Fibroblast of skin of right quadriceps (primary cell): ENCODE measurements around the gene ENTPD8.
A peak's percentile ranks its signal among the peaks of the same experiment; 100 is the strongest.

Experiments
- DNase-seq: peaks from one replicate; pipeline ENCODE4 v3.0.0-alpha.2; 2013

ENTPD8 gene

DNA sequence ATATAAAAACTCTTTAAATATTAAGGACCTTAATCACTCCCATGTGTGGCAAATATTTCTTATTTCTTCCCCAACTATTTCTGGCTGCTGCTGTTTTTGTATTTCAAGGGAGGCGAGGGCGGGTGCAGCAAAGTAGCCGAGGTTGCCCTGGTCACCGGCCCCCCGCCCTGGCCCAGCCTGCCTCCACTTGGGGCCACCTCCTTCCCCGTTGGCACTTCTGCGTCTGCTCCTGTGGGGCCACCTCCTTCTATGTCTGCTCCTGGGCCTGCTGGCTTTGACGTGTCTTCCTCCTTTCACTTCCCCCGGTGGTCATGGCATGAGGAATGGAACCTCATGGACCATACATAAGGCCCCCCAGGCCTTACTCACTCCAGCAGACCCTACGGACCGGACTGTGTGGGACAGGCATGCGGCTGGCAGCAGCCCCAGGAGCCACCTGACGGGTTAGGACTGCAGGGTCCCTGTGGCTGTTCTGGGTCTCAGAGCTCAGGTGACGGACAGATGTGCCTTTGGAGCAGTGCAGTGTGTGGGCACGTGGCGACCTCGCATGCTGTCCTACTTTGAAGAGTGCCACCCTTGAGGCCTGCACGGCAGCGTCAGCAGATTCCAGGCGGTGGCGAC is 5.8 kb upstream of the ENTPD8 start:
- DNase-seq, result peak; percentile 25

DNA sequence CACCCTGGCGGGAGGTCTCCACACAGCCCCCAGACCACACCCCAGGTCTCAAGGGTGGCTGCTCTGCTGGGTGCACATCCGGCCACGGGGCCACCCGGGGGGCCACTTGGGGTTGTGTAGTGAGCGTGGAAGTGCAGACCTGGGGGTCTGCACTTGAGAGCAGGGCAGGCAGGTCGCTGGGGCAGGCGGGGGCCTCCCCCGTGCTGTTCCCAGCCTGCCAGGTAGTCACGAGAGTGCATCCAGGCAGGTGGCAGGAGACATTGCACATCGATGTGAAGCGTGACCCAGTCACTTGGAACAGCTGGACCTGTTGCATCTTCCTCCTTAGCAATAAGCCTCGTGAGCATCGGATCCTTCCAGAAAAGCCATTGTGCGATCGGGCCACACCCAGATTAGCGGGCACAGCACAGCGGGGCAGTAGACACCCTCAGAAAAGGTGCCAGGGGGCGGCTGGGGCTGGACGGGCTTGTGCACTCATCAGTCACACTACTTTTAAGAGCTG is 4.8 kb upstream of the ENTPD8 start:
- no peak for DNase-seq

DNA sequence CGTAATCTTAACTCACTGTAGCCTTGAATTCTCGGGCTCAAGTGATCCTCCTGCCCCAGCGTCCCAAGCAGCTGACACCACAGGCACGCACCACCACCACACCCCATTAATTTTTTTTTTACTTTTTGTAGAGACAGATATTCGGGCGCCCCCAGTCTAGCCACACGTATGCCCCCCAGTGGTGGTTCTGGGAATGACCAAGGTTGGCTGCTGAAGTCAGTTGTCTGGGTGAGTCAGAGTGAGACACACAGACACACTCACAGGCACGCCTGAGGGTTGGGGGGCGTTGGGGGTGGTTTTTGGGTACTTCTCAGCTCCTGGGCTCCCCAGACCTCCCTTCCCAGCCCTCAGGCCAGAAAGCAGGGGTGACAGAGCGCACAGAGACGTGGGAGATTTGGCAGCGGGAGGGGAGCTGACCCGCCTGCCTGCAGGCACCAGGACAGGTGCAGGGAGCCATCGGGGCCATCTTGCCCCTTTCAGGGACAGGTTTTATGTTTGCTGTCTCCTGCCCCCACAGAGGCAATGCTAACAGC is 4.2 kb upstream of the ENTPD8 start:
- peak; percentile 69 for DNase-seq

DNA sequence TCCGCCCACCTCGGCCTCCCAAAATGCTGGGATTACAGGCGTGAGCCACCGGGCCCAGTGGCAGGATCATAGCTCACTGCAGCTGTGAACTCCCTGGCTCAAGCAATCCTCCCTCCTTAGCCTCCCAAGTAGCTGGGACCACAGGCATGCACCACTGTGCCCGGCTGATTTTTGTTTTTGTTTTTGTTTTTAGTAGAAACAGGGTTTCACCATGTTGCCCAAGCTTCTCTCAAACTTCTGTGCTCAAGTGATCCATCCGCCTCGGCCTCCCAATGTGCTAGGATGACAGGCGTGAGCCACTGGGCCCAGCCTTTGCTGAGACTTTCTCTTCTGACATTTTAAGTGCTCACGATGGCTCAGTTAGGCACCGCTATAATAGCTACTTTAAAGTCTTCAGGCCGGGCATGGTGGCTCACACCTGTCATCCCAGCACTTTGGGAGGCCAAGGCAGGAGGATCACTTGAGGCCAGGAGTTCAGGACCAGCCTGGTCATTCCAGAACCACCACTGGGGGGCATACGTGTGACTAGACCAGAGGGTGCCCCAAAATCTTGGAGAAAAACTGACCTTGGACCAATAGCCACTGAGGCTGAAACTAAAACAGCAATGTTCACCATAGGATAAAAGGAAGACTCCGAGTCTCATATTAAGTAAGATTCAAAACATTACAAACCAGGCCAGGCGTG is 3.1 kb upstream of the ENTPD8 start:
- no peak for DNase-seq

DNA sequence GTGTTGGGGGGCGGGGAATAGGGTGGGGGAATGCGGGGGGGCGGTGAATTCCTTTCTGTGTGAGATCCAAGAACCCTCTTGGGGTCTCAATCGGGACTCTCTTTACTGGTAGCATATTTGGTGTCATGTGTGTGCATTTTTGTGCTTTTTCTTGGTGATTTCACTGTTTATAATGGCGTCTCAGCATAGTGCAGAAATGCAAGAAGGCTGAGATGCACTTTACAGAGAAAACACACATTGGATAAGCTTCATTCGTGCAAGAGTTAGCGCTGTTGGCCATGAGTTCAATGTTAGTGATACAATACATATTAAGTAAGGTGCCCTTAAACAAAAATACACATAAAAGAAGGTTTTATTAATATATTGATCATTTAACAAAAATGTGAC is 771 bp upstream of the ENTPD8 start:
- no peak for DNase-seq

DNA sequence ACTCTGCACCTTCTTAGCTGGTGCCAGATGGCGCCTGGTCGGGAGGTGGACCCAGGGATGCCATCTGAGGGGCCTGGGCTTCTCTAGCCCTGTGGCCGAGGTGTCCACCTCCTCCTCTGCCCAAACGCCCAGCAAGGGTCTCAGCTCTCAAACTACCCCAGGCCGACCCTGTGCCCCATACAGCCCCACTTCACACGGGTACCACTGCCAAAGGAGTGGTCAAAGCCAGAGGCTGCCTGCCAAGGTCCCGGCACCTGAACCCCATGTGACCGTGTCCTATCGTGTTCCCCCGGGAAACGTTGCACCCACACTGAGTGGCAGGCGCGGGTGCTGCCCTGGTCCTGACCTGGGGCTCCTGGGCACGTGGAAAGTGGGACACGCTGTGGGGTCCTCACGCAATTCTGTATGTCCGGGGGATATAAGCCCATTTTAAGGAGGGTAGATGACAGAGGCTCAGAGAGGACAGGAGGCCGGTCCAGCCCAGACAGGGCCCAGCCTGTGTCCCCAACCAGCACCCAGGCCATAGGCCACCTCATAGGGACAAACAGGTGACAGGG is 1.9 kb downstream of the ENTPD8 start:
- no peak for DNase-seq

DNA sequence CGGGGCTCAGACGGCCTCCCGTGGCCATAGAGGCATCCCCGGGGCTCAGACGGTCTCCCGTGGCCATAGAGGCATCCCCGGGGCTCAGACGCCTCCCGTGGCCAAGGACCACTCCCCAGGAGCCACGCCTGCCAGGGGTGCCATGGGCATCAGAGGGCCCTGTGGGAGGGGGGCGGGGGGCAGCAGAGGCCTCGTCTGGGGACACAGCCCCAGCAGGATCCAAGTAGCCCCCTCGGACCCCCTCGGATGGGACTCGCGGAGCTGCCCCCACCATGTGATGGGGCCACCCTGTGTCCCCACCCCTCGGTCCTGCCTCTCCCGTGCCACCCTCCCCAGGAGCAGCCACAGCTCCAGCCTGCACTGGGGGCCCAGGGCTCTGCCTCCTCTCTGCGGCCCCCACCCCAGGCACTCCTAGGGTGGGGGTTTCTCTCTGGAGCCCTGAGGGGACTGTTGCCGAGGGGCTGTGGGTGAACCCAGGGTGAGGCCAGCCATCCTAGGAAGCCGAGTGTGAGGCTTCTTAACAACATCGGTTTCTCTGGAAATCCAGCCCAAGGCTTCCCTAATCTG is 2.5 kb downstream of the ENTPD8 start:
- no peak for DNase-seq

DNA sequence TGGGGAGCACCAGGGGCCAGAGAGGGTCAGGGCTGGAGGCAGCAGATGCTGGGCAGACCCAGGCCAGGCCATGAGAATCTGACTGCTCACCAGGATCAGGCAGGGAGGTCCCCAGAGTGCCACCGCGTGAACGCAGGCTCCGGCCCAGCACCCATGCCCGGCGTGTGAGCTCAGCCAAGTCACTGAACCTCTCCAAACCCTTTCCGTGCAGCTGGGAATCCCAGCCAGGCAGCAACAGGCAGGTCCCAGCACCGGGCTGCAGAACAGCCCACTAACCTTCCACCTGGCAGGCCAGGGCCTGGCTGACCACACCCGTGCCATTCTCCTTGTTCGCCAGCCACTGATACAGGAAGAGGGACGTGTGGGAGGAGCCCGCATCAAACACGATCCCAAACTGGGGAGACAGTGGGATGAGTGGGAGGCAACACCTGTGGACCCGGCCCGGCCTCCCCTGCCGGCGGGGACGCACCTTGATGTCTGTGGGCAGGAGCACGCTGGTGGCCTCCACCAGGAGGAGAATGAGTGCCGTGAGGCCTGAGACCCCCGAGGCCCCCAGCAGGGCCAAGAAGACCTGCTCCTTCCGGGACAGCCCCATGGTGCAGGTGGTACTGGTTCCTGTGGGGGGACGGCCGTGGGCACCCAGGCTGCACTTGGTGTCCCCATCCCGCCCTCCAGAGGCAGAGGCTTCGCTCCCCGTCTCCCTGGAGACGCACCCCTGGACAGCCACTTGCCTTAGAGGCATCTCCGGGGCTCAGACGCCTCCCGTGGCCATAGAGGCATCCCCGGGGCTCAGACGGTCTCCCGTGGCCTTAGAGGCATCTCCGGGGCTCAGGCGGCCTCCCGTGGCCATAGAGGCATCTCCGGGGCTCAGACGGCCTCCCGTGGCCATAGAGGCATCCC is 3.2 kb downstream of the ENTPD8 start:
- no peak for DNase-seq

DNA sequence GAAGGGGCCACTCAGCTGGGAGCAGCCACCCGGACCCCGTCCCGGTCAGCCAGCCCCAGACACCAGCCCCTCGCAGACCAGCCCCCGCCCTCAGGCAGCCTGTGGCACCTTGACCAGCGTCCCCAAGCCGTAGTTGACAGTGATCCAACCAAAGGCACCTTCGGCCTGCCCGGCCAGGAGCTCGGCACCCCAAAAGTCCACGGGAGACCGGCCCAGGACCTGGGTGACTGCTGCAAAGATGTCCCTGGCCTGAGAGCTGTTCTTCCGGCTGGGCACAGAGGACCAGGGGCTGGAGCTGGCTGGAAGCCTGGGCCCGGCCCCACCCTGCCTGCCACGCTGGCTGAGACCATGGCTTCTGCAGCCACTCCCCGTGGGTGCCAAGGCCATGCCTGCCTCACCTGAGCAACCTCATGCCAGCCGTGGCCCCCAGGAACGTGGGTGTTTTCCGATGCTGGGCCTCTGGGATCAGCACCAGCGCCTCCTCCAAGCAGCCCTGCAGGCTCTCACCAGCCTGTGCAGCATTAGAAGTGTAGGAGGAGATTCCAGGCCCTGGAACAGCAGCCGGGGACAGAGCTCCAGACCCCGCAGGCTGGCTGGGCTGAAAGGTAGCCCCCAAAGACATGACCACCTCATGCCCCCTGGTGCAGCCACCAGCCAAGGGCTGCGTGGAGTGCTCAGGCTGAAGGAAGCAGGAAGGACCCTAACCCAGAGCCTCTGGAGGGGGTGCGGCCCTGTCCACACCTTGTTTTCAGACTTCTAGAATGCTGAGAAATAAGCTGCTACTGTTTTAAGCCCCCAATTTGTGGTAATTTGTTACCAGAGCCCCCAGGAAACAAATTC is 4.2 kb downstream of the ENTPD8 start:
- DNase-seq, result no peak

DNA sequence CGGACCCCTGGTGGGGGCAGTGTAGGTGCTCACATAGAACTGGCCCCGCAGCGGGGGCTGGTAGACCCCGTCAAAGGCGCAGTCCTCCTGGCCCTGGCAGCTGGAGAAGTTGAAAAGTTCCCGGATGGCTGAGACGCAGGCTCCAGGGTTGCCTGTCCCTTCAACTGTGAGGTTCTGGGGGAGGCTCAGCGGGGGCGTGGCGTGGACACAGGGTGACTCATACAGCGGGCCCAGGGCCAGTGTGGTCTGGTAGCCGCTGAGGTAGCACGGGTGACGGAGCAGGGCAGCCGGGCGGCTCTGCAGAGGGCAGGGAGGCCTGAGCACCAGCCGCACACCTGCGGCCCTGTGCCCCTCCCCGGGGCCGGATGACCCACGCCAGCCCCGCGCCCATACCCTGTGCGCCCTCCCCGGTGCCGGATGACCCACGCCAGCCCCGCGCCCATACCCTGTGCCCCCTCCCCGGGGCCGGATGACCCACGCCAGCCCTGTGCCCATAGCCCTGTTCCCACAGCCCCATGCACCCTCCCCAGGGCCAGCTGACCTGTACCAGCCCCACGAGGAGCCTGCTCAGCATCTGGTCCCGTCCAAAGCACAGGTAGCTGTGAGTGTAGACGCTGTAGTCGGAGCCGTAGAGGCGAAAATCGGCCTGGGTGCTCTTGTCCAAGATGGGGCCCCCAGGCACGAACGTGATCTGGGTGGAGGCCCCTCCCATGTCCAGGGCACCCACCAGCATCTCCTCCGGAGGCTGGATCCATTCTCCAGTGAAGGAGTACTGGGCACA is 5.0 kb downstream of the ENTPD8 start:
- no peak for DNase-seq

DNA sequence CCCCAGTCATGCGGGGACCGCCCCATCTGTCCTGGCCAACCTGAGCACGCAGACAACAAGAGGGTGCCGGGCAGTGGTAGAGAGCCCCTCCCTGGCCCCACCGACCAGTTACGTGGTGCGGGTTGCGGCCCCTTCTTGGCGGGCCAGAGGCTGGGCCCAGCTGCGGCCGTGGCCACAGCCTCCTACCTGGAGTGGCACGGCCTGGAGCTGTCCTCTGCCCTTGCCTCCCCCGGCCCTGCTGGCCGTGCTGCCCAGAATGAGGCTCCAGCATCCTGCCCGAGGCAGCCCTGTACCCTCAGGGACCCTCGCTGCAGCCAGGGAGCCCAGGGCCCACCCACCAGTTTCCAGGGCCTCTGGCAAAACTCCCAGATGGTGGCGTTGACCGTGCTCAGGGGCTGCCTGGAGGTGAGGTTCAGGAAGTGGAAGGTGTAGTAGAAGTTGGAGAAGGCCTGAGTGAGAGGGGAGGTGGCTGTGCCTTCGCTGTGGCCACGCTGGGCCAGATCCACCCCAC is 5.7 kb downstream of the ENTPD8 start:
- DNase-seq, result no peak

DNA sequence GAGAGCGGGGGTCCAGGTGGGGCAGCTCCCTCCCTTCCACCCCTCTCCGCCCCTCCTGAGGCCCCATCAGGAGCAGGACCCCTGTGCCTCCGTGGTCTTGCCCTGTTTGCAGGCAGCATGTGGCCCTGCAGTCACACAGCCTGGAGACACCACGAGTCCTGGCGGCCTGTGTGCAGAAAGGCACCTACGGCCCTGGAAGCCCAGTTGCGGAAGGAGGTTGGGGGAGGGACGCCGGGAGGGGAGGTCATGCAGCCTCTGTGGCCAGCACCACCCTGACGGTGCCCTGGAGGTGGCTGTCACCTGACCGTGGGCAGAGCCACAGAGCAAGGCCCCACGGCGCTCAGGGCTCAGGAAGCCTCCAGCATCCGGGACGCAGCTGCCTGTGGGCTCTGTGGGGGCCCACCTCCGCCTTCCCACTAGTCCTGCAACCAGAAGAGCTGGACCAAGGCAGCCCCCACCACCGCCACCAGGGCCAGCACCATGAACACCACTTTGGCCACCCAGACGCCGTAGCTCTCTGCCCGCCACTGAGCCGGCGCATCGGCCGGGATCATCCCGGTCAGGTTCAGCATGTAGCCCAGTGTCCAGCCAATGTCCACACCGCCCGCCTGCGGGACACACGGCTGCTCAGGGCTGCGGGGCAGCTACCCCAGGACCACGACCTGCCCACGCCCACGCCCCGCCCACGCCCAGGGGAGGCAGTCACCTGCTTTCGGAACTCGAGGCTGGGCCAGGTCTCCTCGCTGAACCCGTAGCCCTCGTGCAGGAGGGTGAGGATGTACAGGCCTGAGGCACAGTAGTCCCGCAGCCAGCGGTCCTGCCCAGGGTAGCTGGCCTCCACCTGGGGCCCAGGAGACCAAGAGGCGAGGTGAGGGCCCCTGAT is 6.4 kb downstream of the ENTPD8 start:
- DNase-seq, result no peak

DNA sequence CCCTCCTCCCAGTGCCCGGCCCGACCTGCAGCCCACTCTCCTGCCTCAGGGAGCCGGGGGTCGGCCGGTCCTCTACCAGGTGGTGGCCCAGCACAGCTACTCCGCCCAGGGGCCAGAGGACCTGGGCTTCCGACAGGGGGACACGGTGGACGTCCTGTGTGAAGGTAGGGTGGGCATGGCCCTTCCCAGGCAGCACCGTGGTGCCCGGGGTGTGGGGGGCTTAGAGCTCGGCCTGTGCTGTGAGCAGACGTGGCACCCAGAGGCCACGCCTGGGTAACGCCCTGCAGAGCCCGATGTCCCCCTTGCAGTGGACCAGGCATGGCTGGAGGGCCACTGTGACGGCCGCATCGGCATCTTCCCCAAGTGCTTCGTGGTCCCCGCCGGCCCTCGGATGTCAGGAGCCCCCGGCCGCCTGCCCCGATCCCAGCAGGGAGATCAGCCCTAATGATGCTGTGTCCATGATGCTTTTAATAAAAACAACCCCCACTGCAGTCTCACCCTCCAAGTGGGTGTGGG is 7.2 kb downstream of the ENTPD8 start:
- no peak for DNase-seq

DNA sequence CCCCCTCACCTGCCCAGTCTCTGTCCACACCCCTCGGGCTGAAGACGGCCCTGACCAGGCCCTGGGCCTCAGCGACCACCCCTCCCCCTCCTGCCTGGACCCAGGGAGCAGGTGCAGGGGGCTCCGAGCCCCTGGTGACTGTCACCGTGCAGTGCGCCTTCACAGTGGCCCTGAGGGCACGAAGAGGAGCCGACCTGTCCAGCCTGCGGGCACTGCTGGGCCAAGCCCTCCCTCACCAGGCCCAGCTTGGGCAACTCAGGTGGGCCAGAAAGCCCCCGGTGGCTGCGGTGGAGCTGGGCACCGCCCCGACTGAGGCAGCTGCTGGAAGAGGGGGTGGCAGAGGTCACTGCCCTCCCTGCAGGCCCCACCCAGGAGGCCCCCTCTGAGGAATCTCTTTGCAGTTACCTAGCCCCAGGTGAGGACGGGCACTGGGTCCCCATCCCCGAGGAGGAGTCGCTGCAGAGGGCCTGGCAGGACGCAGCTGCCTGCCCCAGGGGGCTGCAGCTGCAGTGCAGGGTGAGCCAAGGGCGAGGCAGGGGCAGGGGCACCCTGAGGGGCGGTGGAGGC is 7.7 kb downstream of the ENTPD8 start:
- DNase-seq, result no peak

DNA sequence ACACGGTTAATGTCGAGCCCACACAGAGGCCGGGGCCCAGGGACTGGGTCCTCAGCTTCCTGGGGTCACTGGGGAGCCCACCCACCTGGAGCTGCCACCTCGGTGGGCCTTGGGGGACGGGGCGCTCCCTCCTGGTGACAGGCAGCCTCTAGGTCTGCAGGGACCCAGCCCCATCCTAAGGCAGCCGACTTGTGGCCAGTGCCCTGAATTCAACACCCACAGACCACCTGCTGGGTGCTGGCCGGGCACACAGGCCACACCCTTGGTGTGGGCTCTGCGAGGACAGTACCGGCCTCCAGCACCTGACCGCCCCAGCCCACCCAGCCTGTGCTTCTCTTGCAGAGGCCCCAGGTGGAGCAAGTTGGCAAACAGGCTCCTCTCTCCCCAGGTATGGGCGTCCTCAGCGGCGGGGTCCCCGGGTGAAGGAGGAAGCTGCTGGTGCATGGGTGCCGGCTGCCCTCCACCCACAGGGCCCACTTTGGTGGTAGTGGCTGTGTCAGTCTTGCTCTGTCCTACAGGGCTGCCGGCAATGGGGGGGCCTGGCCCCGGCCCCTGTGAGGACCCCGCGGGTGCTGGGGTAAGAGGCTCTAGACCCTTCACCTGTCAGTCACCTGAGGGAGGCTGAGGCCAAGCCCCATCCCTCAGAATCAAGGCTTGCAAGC is 8.3 kb downstream of the ENTPD8 start:
- no peak for DNase-seq

DNA sequence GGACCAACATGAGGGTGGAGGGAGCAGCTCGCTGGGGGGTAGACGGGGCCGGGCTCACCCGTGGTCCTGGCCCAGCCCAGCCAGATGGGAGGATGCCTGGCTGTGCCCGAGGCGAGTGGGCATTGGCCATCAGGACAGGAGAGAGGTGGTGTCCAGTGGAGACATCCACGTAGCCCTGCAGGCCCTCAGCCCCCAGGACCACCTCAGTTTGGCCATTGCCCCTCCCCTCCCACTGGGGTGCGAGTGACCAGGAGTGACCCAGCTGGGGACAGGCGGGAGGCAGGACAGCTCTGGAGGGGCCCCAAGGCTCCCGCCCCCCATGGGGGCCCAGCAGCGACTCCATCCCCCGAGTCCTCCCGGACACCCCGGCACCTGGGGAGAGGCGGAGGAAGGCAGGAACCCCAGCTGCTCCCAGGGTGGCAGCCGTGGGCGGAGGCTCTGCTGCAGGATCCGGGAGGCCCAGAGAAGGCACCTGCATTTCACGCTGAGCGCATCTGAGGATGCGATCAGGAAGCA is 9.7 kb downstream of the ENTPD8 start:
- no peak for DNase-seq

DNA sequence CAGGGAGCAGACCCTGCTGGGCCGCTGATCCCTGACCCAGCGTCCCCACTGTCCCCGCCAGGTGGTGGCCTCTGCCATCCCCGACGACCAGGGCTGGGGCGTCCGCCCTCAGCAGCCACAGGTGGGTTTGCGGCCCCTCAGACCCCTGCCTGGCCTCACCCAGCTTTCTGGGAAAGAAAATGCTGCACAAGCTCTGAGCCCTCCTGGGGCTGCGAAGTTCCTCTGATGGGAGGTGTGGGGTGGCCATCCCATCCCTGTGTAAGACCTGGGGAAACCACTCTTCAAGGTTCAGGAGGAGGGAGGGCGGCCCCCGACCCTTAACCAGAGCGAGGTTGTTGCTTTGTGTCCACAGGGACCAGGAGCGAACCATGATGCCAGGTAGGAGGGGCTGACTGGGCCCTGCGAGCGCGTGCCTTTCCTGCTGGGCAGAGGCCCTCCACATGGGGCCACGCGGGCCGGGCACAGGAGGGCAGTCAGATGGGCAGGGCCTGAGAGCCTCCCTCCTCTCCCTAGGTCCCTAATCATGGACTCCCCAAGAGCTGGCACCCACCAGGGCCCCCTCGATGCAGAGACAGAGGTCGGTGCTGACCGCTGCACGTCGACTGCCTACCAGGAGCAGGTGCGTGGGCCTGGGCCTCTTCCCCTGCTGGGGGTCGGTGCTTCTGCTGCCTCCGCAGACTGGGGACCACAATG is 10.3 kb downstream of the ENTPD8 start:
- DNase-seq, result no peak
